ENCODE data around the gene CFL1.

Gene CFL1

DNA sequence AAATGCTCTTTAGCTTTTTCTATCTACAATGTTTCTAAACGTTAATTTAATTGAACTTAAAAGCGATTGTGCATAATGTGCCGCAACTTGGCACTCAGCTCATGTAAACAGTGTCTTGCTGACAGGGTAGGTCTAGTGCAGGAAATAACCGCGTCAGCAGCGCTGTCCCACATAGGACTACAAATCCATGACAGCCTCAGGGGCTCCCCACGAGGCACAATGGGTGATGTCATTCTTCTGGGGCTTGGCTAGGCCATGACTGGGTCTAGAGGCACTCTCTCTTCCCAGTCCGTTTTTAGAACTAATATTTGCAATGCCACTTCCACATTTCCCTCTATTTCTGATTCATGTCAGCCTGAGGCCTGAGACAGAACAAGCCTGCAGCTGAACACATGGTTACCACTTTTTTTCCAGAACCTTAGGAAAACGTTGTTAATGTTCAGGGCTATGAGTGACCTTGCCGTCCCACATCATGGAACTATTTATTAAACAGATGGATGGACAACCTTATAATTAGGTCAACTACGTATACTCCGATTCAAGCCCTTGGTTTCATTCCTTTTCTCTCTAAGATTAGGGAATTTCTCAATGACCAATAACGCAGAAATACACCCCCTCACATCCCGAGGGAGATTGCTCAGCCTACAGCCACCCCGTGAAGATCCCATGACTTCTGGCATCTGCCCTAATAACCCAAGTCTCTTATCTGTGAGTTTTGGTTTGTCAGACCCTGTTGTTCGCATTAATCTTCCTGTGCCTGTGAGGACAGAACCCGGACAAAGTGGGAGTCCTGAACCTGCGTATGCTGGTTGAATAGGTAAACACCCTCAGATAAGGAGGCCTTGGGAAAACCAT is 43.6 kb downstream of the CFL1 start:
- H3K4me1 ChIP-seq, result no peaks in the 10 kb centered on the region
- no peak for DNase-seq
- TF ChIP-seq, protein P1, sequence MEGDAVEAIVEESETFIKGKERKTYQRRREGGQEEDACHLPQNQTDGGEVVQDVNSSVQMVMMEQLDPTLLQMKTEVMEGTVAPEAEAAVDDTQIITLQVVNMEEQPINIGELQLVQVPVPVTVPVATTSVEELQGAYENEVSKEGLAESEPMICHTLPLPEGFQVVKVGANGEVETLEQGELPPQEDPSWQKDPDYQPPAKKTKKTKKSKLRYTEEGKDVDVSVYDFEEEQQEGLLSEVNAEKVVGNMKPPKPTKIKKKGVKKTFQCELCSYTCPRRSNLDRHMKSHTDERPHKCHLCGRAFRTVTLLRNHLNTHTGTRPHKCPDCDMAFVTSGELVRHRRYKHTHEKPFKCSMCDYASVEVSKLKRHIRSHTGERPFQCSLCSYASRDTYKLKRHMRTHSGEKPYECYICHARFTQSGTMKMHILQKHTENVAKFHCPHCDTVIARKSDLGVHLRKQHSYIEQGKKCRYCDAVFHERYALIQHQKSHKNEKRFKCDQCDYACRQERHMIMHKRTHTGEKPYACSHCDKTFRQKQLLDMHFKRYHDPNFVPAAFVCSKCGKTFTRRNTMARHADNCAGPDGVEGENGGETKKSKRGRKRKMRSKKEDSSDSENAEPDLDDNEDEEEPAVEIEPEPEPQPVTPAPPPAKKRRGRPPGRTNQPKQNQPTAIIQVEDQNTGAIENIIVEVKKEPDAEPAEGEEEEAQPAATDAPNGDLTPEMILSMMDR (IDR thresholded peaks at IDR 0.05; ENCODE audit: low read depth, low read length), result no peak
- peaks cover 36% of the 10 kb centered on the region for H3K27me3 ChIP-seq
- H3K36me3 ChIP-seq, result no peaks in the 10 kb centered on the region
- no peak overlapping the region for H3K4me3 ChIP-seq (ENCODE audit: low read depth, low read length)
- H3K9me3 ChIP-seq, result no peaks in the 10 kb centered on the region

DNA sequence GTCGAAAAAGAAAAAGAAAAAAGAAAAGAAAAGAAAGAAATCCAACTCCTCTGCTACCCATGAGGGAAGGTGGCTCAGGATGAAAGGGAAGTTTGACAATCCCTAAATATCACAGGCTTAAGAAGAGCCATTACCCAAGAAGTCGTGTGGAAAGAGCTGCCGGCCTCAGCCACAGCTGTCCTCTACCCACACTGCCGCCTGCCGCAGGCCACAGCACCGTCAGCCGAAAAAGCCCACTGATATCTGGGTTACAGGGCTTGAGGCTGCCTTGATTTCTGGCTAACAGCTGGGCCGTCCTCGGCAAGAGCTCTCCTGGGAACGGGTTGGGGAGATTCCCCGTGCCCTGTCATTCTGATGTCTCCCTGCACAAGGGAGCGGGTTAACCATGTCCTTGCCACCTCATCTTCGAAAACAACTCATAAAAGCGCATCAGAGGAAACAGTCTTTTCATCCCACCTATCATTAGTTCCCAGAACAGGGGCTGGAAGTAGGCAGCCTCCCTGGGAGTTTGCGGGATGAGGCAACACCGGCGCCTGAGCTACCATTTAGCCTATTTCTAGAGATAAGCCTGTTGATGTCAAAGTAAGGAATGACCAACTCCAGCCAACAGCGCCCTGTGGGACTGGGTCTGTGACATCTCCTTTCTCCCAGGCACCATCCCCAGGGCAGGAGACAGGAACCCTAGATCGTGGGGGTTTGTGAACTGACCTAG is 46.1 kb downstream of the CFL1 start:
- no peaks in the 10 kb centered on the region for H3K4me1 ChIP-seq

DNA sequence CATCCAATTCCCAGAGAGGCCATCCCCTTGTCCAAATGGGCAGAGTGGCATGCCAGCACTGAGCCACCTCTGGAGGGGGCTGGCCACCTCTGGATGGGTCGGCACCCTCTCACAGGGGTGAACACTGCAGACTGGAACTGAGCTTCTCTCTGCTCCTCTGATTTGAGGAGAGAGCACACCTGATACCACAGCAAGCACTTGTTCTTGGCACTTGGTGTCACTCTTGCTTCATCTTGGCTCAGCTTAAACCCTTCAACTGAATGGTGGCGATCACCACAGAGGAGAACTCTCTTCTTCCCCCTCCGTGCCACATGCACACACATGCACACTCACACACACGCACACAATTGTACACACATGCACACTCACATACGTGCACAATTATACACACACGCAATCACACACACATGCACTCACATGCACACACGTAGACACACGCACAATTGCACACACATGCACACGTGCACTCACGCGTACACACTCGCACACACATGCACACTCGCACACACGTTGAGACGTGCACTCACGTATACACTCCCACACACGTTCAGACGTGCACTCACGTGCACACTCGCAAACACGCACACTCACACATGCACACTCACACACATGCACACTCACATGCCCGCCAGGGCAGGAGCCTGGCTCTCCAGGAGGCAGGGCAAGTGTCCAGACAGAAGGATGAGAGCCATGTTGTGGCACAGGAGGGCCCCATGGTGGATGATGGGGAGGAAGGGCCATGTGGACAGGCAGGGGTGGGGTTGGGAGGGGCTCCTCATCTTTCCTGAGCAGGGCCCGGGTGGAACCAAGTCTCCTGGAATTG is 47.7 kb downstream of the CFL1 start:
- DNase-seq, result no peak
- H3K27me3 ChIP-seq, result peaks cover 68% of the 10 kb centered on the region
- TF ChIP-seq, protein P1 (IDR thresholded peaks at IDR 0.05; ENCODE audit: low read depth, low read length), result no peak

More for the DNA sequence above, 46.1 kb downstream of the CFL1 start:
- no peaks in the 10 kb centered on the region for H3K9me3 ChIP-seq
- peaks cover 58% of the 10 kb centered on the region for H3K27me3 ChIP-seq
- no peak for DNase-seq
- TF ChIP-seq, protein P1 (IDR thresholded peaks at IDR 0.05; ENCODE audit: low read depth, low read length), result no peak; the same call in 1 of the 2 replicates
- no peak overlapping the region for H3K4me3 ChIP-seq (ENCODE audit: low read depth, low read length)
- no peaks in the 10 kb centered on the region for H3K36me3 ChIP-seq

DNA sequence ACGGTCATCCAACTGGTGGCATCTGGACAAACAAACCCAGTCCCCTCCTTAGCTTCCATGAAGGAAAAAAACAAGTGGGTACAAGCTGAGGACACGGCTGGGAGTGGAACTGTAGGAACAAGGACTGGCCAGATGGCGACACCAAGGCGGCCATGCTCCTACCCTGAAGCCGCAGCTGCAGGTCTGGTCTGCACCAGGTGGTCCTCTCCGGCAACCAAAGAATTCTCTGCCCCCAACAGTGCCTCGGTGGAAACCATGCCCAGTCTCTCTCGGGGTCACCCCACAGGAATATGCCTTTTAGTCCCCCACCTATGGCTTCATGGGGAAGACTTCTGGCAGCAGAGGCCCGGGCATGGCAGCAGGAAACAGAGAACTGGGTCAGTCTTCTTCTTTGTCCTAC is 48.5 kb downstream of the CFL1 start:
- H3K4me1 ChIP-seq, result no peaks in the 10 kb centered on the region
- H3K4me3 ChIP-seq (ENCODE audit: low read depth, low read length), result no peak overlapping the region
- peaks cover 71% of the 10 kb centered on the region for H3K27me3 ChIP-seq
- no peak for DNase-seq
- TF ChIP-seq, protein P1 (IDR thresholded peaks at IDR 0.05; ENCODE audit: low read depth, low read length), result no peak
- H3K9me3 ChIP-seq, result no peaks in the 10 kb centered on the region
- H3K36me3 ChIP-seq, result no peaks in the 10 kb centered on the region

More for the DNA sequence above, 47.7 kb downstream of the CFL1 start:
- no peaks in the 10 kb centered on the region for H3K36me3 ChIP-seq
- H3K4me1 ChIP-seq, result no peaks in the 10 kb centered on the region
- H3K4me3 ChIP-seq (ENCODE audit: low read depth, low read length), result no peak overlapping the region
- H3K9me3 ChIP-seq, result no peaks in the 10 kb centered on the region

DNA sequence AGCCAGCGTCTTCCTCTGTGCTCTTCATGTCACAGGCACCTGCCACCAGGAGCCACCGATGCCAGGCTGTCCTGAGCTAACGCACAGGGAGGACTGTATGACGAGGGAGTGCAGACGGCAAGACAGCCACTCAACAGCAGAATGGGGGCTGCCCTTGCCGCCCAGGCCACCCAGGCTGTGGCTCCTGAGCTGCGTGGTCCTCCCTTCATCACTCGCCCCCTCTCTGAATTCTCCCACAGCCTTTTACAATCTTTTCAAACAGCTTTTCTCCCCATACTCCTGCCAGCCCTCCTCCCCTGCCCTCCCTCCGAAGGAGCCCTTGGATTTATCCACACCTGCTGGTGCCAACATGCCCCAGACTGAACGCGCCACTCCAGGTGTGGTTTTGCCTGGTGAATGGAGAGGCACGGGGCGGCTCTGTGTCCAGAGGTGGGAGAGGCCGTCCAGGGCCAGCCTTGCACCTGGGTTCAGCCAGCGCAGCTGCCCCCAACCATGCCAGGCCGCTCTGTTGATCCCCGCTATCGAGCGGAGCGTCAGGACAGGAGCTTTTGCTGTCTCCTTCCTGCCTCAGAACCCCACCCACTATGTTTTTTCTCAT is 49.1 kb downstream of the CFL1 start:
- TF ChIP-seq, protein P1 (IDR thresholded peaks at IDR 0.05; ENCODE audit: low read depth, low read length), result no peak
- H3K9me3 ChIP-seq, result no peaks in the 10 kb centered on the region
- H3K4me3 ChIP-seq (ENCODE audit: low read depth, low read length), result no peak overlapping the region
- no peaks in the 10 kb centered on the region for H3K4me1 ChIP-seq
- H3K27me3 ChIP-seq, result peaks cover 77% of the 10 kb centered on the region
- H3K36me3 ChIP-seq, result no peaks in the 10 kb centered on the region
- no peak for DNase-seq

All from BE2C (cell line).